HG02678 (cell line): Measurements from ENCODE around the gene SATB2.

ENCODE experiments used
- ATAC-seq: cut with Tn5 transposase; IDR thresholded peaks from one replicate; pipeline ENCODE4 v1.9.1; 2021; ENCODE audit warnings: mild to moderate bottlenecking, moderate library complexity; ENCODE audit not compliant: unreplicated experiment

SATB2 gene

GRCh38 chr2:199455210-199455544 is 2.6 kb downstream of the SATB2 start:
- ATAC-seq, result no peak

GRCh38 chr2:199452991-199453379 is 4.8 kb downstream of the SATB2 start:
- no peak for ATAC-seq

- no peak for ATAC-seq
These were observed 5.3 kb downstream of the SATB2 start for GRCh38 chr2:199452260-199452990.

- ATAC-seq, result no peak
These were observed 7.8 kb downstream of the SATB2 start for GRCh38 chr2:199449956-199450355.

GRCh38 chr2:199449455-199449854 is 8.3 kb downstream of the SATB2 start:
- no peak for ATAC-seq

- ATAC-seq, result no peak
These were observed 10.7 kb downstream of the SATB2 start for GRCh38 chr2:199446996-199447576.

- ATAC-seq, result no peak
These were observed 13.0 kb downstream of the SATB2 start for GRCh38 chr2:199444749-199445148.

GRCh38 chr2:199443589-199444130 is 14.1 kb downstream of the SATB2 start:
- ATAC-seq, result no peak

- no peak for ATAC-seq
These were observed 15.6 kb downstream of the SATB2 start for GRCh38 chr2:199442173-199442572.

- ATAC-seq, result no peak
These were observed 16.0 kb downstream of the SATB2 start for GRCh38 chr2:199441759-199442158.

- ATAC-seq, result no peak
These were observed 17.6 kb downstream of the SATB2 start for GRCh38 chr2:199440118-199440517.

GRCh38 chr2:199439542-199439941 is 18.2 kb downstream of the SATB2 start:
- ATAC-seq, result no peak

GRCh38 chr2:199439066-199439465 is 18.7 kb downstream of the SATB2 start:
- ATAC-seq, result no peak

GRCh38 chr2:199434555-199434954 is 23.2 kb downstream of the SATB2 start:
- ATAC-seq, result no peak

- ATAC-seq, result no peak
These were observed 24.4 kb downstream of the SATB2 start for GRCh38 chr2:199433204-199433832.

GRCh38 chr2:199431746-199432213 is 26.0 kb downstream of the SATB2 start:
- ATAC-seq, result no peak

- no peak for ATAC-seq
These were observed 27.5 kb downstream of the SATB2 start for GRCh38 chr2:199430214-199430613.

- no peak for ATAC-seq
These were observed 29.4 kb downstream of the SATB2 start for GRCh38 chr2:199428291-199428690.

GRCh38 chr2:199424160-199424559 is 33.6 kb downstream of the SATB2 start:
- no peak for ATAC-seq

- ATAC-seq, result no peak
These were observed 38.3 kb downstream of the SATB2 start for GRCh38 chr2:199419428-199419827.

GRCh38 chr2:199414465-199414864 is 43.3 kb downstream of the SATB2 start:
- ATAC-seq, result no peak

- ATAC-seq, result no peak
These were observed 43.7 kb downstream of the SATB2 start for GRCh38 chr2:199414001-199414400.
